GM10248 (cell line): ENCODE results near the gene DYRK3.

Experiments
- CTCF ChIA-PET: fragments of 300-600 bp; sonication (Branson Sonifier 250); formaldehyde crosslinking; extraction: SDS; loops from one replicate; lab custom pipeline; 2021; ENCODE audit warnings: antibody characterized with exemption; lab: Yijun Ruan, JAX
- POLR2A ChIA-PET: fragments of 350-650 bp; sonication (Branson Sonifier 250); formaldehyde crosslinking; extraction: SDS; loops from one replicate; lab custom pipeline; 2020; ENCODE audit warnings: antibody characterized with exemption; lab: Yijun Ruan, JAX
- DNase-seq: peaks from one replicate; pipeline ENCODE4 v3.0.0; 2012; ENCODE audit errors: extremely low spot score
- CTCF ChIP-seq: IDR thresholded peaks from 2 replicates; pipeline ENCODE4 v1.5.1; 2012; ENCODE audit warnings: mild to moderate bottlenecking, low read depth; ENCODE audit errors: extremely low read depth, missing control alignments, control extremely low read depth

Gene DYRK3

DNA sequence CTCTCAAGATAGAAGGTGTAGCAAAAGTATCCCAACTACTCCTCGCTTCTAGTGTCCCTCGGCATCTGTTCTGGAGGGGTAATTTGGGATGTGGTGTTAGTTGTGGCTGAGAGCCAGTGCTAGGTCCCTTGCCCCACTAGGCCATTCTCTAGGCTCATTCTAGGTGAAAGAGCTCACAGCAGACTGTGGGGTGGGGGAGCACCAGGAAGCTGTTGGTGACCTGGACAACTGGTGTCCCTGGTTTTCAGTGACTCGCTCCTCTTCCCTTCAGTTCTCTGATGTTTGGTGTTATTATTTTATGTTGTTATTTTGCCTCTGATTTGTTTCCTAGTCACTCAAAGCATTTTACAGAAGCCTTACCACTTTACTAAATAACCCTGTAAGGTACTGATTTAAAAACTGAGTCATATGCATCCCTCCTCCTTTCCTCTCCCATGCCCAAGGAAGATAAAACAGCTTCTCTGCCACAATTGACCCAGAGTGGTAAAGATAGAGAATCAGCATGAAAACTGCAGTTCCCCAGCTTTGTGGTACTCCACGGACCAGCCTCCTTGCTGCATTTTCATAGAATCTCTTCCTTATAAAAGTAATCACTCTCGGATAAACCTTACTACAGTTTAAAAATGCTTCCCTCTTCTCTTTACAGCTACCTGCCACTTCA, 14.1 kb downstream of the DYRK3 start:
- POLR2A ChIA-PET = interaction anchor here (1.5 kb wide), 1 partner anchor 14 kb away, joined by 6 read pairs; the partner anchor contains the start of gene DYRK3
- no peak for DNase-seq
- no peak for TF ChIP-seq CTCF
- CTCF ChIA-PET = interaction anchor here (0.8 to 26.7 kb wide), 5 partner anchors 15 to 160 kb away, joined by 4 to 637 read pairs (median 8); partner anchors contain the start of genes DYRK3 and MAPKAPK2

GRCh38 chr1:206651014-206651413, 15.7 kb downstream of the DYRK3 start:
- TF ChIP-seq CTCF = no peak
- ChIA-PET CTCF (interaction anchor here (0.8 to 26.7 kb wide), 2 partner anchors 19 to 20 kb away, joined by 3 to 637 read pairs; partner anchors contain the start of gene MAPKAPK2), POLR2A (no interaction called here)
- DNase-seq = no peak

- no peak for DNase-seq
- TF ChIP-seq CTCF = no peak
- POLR2A ChIA-PET = no interaction called here
- CTCF ChIA-PET = interaction anchor here (1.0 to 26.7 kb wide), 2 partner anchors 18 to 21 kb away, joined by 3 to 637 read pairs; partner anchors contain the start of gene MAPKAPK2
Observed at GRCh38 chr1:206651958-206652890, 16.9 kb downstream of the DYRK3 start.

DNA sequence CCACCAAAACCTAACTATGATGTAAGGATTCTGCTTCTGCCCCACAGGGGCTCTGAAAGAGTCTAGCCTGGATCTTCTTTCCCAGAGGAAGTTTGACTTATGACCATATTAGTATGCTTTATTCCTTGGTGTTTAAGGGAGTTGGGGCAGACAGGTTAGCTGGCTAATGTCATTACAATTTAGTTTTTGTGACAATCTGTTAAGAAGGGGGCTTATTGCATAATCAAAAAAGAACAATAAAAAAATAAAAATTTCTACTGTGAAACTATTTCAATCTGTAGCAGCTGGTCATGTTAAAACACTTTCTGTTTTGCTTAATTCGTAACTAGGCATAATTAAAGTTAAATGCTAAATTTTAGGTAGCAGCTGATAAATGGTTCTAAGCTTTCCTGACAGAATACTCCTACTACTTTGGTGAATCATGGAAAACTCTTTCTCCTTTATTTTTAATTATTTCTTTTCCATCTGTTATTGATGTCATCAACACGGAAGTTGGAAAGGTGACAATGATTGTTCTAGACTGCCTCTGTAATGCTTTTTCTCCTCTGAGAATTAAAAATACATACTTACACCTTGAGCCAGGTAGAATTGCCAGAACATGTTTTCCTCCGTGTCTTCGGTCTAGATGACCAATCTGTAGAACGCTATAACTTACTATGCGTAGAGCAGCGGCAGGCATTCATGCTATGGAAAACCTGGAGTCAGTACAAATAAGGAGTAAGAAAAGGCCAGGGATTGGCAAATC, 18.6 kb downstream of the DYRK3 start:
- ChIA-PET POLR2A (no interaction called here), CTCF (interaction anchor here (1.7 to 26.7 kb wide), 3 partner anchors 16 to 42 kb away, joined by 3 to 637 read pairs (median 314); partner anchors contain the start of genes DYRK3, EIF2D and MAPKAPK2)
- no peak for DNase-seq
- TF ChIP-seq CTCF = no peak

DNA sequence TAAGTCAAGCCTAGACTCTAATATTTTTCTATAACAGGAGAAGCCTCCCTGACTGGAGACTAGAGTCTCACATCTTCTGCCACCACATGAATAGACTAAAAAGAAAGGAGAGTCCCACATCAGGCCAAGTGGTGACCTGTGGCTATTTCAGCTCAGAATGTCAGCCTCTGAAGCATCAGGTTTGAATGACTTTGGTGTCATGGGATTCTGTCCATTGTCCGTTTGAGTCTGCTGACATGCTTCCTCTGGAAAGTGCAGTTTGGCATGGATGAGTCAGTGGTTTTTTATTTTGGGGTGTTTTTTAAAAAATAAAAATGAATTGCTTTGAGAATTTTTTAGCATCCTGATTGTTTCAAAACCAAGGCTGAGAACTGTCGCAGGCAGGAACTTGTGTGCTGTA, 19.5 kb downstream of the DYRK3 start:
- CTCF ChIA-PET = interaction anchor here (1.5 to 30.1 kb wide), 7 partner anchors 1 to 80 kb away, joined by 3 to 637 read pairs (median 6); partner anchors contain the start of genes DYRK3, EIF2D and MAPKAPK2

More for the DNA sequence above, 19.5 kb downstream of the DYRK3 start:
- POLR2A ChIA-PET = no interaction called here
- no peak for DNase-seq
- no peak for TF ChIP-seq CTCF
